Measurements from ENCODE around the gene HOXB3.

HOXB3 gene

GRCh38 chr17:48589831-48590606, at the start of gene HOXB3:
Gene HOXB3, minus strand, starts transcription at chr17:48590241. Its CDS starts 37,767 bp downstream, at chr17:48552474.
- no peak for DNase-seq

GRCh38 chr17:48639136-48639535, 49.1 kb upstream of the HOXB3 start:
- DNase-seq: no peak

- no peak for DNase-seq
These were observed 47.6 kb upstream of the HOXB3 start for GRCh38 chr17:48637323-48638260.

- peak; percentile 92 to 93 for DNase-seq
These were observed 46.4 kb upstream of the HOXB3 start for GRCh38 chr17:48636177-48637018.

GRCh38 chr17:48634493-48635208, 44.6 kb upstream of the HOXB3 start:
- DNase-seq: no peak

- DNase-seq: peak in 1 of 2 experiments; percentile 22
These were observed 43.2 kb upstream of the HOXB3 start for GRCh38 chr17:48633266-48633677.

GRCh38 chr17:48632579-48633265, 42.7 kb upstream of the HOXB3 start:
- DNase-seq: no peak

GRCh38 chr17:48631693-48632578, 41.9 kb upstream of the HOXB3 start:
- peak in 1 of 2 experiments; percentile 14 for DNase-seq

- peak in 1 of 2 experiments; percentile 16 for DNase-seq
These were observed 41.1 kb upstream of the HOXB3 start for GRCh38 chr17:48630925-48631692.

- no peak for DNase-seq
These were observed 40.2 kb upstream of the HOXB3 start for GRCh38 chr17:48630009-48630924.

GRCh38 chr17:48629411-48629759, 39.3 kb upstream of the HOXB3 start:
- no peak for DNase-seq

- no peak for DNase-seq
These were observed 38.8 kb upstream of the HOXB3 start for GRCh38 chr17:48628649-48629410.

- DNase-seq: no peak
These were observed 37.8 kb upstream of the HOXB3 start for GRCh38 chr17:48627623-48628521.

GRCh38 chr17:48627118-48627597, 37.1 kb upstream of the HOXB3 start:
- DNase-seq: no peak

- DNase-seq: peak in 1 of 2 experiments; percentile 64
These were observed 36.4 kb upstream of the HOXB3 start, which contains the start of gene HOXB9 for GRCh38 chr17:48626245-48627117. Gene HOXB9, minus strand, starts transcription at chr17:48626358. Its CDS starts 89 bp downstream, at chr17:48626269.
